Duodenal mucosa (tissue), 2 donors: ENCODE data around the gene KRT77.

Source experiments
- H3K27ac ChIP-seq: one replicate; pipeline ENCODE4 v1.7.0; 2013; ENCODE audit warnings: low read depth, low read length
- H3K27me3 ChIP-seq, 2 donors: one replicate each; pipeline ENCODE4 v1.7.0; 2013; ENCODE audit warnings: low read length in 2 of 2, control low read depth in 1 of 2; ENCODE audit not compliant: insufficient read depth in 2 of 2, control insufficient read depth in 1 of 2
- H3K36me3 ChIP-seq, 2 donors: one replicate each; pipeline ENCODE4 v1.7.0; 2013; ENCODE audit warnings: low read length in 2 of 2, control low read depth in 1 of 2; ENCODE audit not compliant: insufficient read depth in 2 of 2, control insufficient read depth in 1 of 2
- H3K4me1 ChIP-seq, 2 donors: one replicate each; pipeline ENCODE4 v1.7.0; 2013; ENCODE audit warnings: low read length in 2 of 2, control low read depth in 1 of 2; ENCODE audit not compliant: insufficient read depth in 2 of 2, control insufficient read depth in 1 of 2
- H3K4me3 ChIP-seq, 2 donors: one replicate each; pipeline ENCODE4 v1.7.0; 2013; ENCODE audit warnings: low read length in 2 of 2, low read depth in 1 of 2
- H3K9ac ChIP-seq, 2 donors: one replicate each; pipeline ENCODE4 v1.7.0; 2013; ENCODE audit warnings: low read length in 2 of 2, low read depth in 1 of 2
- H3K9me3 ChIP-seq, 2 donors: one replicate each; pipeline ENCODE4 v1.7.0; 2013; ENCODE audit warnings: low read length in 2 of 2, control low read depth in 1 of 2; ENCODE audit not compliant: control insufficient read depth in 1 of 2

KRT77 gene

GRCh38 chr12:52688481-52688880 is 14.8 kb downstream of the KRT77 start:
- Histone ChIP-seq H3K9me3 (no peaks in the 10 kb centered on the region), H3K36me3 (no peaks in the 10 kb centered on the region), H3K27ac (no peak overlapping the region), H3K9ac (no peak overlapping the region), H3K4me1 (peaks cover 26 to 34% of the 10 kb centered on the region in 2 donors), H3K4me3 (no peak overlapping the region), H3K27me3 (peaks cover 9 to 19% of the 10 kb centered on the region in 2 donors)

GRCh38 chr12:52687497-52688385 is 15.6 kb downstream of the KRT77 start:
- H3K9ac ChIP-seq = no peak overlapping the region
- H3K9me3 ChIP-seq = no peaks in the 10 kb centered on the region
- H3K36me3 ChIP-seq = no peaks in the 10 kb centered on the region
- H3K4me3 ChIP-seq = no peak overlapping the region
- peaks cover 26 to 34% of the 10 kb centered on the region in 2 donors for H3K4me1 ChIP-seq
- H3K27me3 ChIP-seq = peaks cover 3 to 19% of the 10 kb centered on the region in 2 donors
- H3K27ac ChIP-seq = no peak overlapping the region

GRCh38 chr12:52686756-52687487 is 16.4 kb downstream of the KRT77 start:
- H3K9ac ChIP-seq = no peak overlapping the region
- H3K4me1 ChIP-seq = peaks cover 26 to 34% of the 10 kb centered on the region in 2 donors
- no peak overlapping the region for H3K4me3 ChIP-seq
- no peaks in the 10 kb centered on the region for H3K9me3 ChIP-seq
- H3K36me3 ChIP-seq = no peaks in the 10 kb centered on the region
- H3K27ac ChIP-seq = no peak overlapping the region
- peaks cover 0 to 17% of the 10 kb centered on the region in 2 donors for H3K27me3 ChIP-seq

- Histone ChIP-seq H3K4me3 (no peak overlapping the region), H3K9me3 (no peaks in the 10 kb centered on the region), H3K36me3 (no peaks in the 10 kb centered on the region), H3K9ac (no peak overlapping the region), H3K4me1 (peaks cover 26 to 34% of the 10 kb centered on the region in 2 donors), H3K27me3 (peaks cover 0 to 10% of the 10 kb centered on the region in 2 donors), H3K27ac (no peak overlapping the region)
Observed at GRCh38 chr12:52686063-52686462, 17.3 kb downstream of the KRT77 start.

- Histone ChIP-seq H3K27me3 (peaks cover 2 to 6% of the 10 kb centered on the region in 2 donors), H3K36me3 (no peaks in the 10 kb centered on the region), H3K27ac (no peak overlapping the region), H3K4me1 (peaks cover 22 to 28% of the 10 kb centered on the region in 2 donors), H3K4me3 (no peak overlapping the region), H3K9me3 (no peaks in the 10 kb centered on the region), H3K9ac (no peak overlapping the region)
Observed at GRCh38 chr12:52685406-52685890, 17.9 kb downstream of the KRT77 start.

GRCh38 chr12:52684431-52684830 is 18.9 kb downstream of the KRT77 start:
- Histone ChIP-seq H3K9ac (no peak overlapping the region), H3K4me3 (no peak overlapping the region), H3K4me1 (peaks cover 22 to 27% of the 10 kb centered on the region in 2 donors), H3K9me3 (no peaks in the 10 kb centered on the region), H3K36me3 (no peaks in the 10 kb centered on the region), H3K27ac (no peak overlapping the region), H3K27me3 (peaks cover 0 to 4% of the 10 kb centered on the region in 2 donors)

GRCh38 chr12:52683575-52684300 is 19.6 kb downstream of the KRT77 start:
- H3K36me3 ChIP-seq = no peaks in the 10 kb centered on the region
- peaks cover 0 to 4% of the 10 kb centered on the region in 2 donors for H3K27me3 ChIP-seq
- H3K9ac ChIP-seq = no peak overlapping the region
- H3K4me1 ChIP-seq = peaks cover 22 to 27% of the 10 kb centered on the region in 2 donors
- H3K9me3 ChIP-seq = no peaks in the 10 kb centered on the region
- H3K27ac ChIP-seq = no peak overlapping the region
- H3K4me3 ChIP-seq = no peak overlapping the region

GRCh38 chr12:52682938-52683574 is 20.3 kb downstream of the KRT77 start:
- Histone ChIP-seq H3K4me1 (peaks cover 22 to 26% of the 10 kb centered on the region in 2 donors), H3K9me3 (no peaks in the 10 kb centered on the region), H3K27me3 (peaks cover 0 to 4% of the 10 kb centered on the region in 2 donors), H3K36me3 (no peaks in the 10 kb centered on the region), H3K27ac (no peak overlapping the region), H3K4me3 (no peak overlapping the region), H3K9ac (no peak overlapping the region)

- H3K9ac ChIP-seq = no peak overlapping the region
- peaks cover 0 to 4% of the 10 kb centered on the region in 2 donors for H3K27me3 ChIP-seq
- H3K9me3 ChIP-seq = no peaks in the 10 kb centered on the region
- H3K27ac ChIP-seq = no peak overlapping the region
- H3K4me1 ChIP-seq = peaks cover 17 to 18% of the 10 kb centered on the region in 2 donors
- H3K4me3 ChIP-seq = no peak overlapping the region
- H3K36me3 ChIP-seq = no peaks in the 10 kb centered on the region
Observed at GRCh38 chr12:52682381-52682660, 21.0 kb downstream of the KRT77 start.
